Activated gamma-delta T cell treated with anti-CD3 and anti-CD28 coated beads, Interleukin-2, amount 50 U/mL, for 16 hours (primary cell): Measurements from ENCODE around the gene DDOST.
"Not testable (repeated sequence)": the region's sequence is repeated elsewhere in the genome, so short reads cannot be mapped to it uniquely, and the experiment has no call there.

Source experiments
- DNase-seq: peaks from one replicate; pipeline ENCODE4 v3.0.0-alpha.2; 2020; ENCODE audit warnings: low read depth

Gene DDOST

GRCh38 chr1:20624709-20625108 lies 36.5 kb downstream of the DDOST start:
- no peak for DNase-seq

- no peak for DNase-seq
These were observed 40.2 kb downstream of the DDOST start for GRCh38 chr1:20621012-20621411.

- no peak for DNase-seq
These were observed 41.2 kb downstream of the DDOST start for GRCh38 chr1:20619999-20620398.

DNA sequence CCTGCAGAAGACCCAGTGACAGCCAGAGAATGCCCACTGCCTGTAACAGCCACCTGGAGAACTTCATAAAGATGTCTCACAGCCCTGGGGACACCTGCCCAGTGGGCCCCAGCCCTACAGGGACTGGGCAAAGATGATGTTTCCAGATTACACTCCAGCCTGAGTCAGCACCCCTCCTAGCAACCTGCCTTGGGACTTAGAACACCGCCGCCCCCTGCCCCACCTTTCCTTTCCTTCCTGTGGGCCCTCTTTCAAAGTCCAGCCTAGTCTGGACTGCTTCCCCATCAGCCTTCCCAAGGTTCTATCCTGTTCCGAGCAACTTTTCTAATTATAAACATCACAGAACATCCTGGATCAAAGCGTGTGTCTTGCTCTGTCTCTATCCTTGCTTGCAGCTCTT lies 42.6 kb downstream of the DDOST start:
- no peak for DNase-seq

DNA sequence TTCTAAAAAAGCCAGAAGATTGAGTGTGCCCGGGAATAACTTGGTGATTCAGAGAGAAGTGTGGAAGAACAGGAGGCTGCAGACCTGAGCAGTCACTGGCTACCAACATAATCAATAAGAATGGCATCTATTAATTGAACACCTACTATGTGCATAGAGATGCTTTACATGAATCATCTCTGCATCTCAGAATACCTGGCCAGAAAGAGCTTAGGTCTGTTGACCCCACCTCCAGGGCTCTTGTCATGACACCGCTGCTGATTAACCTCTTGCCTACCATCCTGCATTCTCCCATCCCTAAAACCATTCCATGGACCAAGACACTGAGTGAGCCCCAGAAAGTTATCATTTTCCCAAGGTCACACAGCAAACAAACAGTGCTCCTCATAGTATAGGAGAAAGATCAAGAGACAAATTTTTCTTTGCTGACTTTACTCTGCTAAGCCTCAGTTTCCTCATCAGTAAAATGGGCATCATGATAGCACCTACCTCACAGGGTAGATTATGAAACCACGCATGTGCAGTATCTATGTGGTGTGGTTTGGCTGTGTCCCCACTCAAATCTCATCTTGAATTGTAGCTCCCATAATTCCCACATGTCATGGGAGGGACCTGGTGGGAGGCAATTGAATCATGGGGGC lies 44.2 kb downstream of the DDOST start:
- no peak for DNase-seq

DNA sequence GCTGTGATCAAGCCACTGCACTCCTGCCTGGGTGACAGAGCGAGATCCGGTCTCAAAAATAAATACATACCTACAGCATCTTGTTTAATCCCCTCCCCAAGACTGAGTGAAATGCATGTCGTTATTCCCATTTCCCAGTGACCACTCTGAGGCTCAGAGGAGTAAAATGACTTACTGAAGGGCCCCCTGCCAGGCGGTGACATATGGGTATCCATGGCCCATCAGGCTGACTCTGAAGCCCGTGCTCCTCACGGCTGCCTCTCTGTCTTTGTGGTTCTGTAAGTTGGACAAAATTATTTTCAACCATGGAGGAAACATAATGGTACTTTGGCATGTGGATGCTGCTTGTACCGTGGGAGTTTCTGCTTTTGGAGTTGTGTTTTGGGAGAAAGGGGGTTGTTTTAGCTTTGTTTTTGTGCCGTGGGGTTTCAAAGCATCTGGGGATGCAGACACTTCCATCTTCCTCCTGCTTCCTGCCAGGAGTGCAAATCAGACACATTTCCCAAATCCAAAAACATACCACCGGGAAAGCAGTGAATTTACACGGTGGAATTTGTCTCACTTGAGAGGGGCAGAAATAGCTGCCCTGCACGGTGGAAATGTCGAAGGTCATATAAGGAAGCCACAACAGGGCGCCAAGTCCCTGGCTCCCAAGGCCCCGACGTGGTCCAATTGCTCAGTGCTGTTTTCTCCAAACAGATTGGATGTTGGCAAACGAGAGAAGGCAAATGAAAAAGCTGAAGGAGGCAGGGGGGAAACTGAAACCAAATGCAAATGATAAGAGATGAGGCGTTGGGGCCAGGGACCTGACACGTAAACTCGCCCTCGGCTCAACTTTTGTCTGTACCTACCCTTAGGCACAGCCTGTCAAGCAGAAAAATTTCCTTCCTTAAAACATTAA lies 45.0 kb downstream of the DDOST start:
- DNase-seq: no peak

GRCh38 chr1:20614131-20614579 lies 47.0 kb downstream of the DDOST start:
- DNase-seq: no peak

GRCh38 chr1:20612221-20612746 lies 48.9 kb downstream of the DDOST start:
- DNase-seq: no peak

DNA sequence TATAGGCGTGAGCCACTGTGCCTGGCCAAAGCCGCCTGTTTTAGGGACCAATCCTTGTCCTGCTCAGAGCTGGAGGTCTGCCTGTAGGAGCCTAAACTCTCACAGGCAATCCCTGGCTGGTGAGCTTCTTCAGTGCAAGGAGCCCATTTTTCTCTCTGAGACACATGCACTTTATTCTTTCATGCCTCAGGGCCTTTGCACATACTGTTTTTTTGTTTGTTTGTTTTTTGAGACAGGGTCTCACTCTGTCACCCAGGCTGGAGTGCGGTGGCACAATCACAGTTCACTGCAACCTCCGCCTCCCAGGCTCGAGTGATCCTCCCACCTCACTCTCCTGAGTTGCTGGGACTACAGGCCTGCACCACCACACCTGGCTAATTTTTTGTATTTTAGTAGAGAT lies 49.5 kb downstream of the DDOST start:
- DNase-seq: no peak

GRCh38 chr1:20610970-20611369 lies 50.2 kb downstream of the DDOST start:
- no peak for DNase-seq

DNA sequence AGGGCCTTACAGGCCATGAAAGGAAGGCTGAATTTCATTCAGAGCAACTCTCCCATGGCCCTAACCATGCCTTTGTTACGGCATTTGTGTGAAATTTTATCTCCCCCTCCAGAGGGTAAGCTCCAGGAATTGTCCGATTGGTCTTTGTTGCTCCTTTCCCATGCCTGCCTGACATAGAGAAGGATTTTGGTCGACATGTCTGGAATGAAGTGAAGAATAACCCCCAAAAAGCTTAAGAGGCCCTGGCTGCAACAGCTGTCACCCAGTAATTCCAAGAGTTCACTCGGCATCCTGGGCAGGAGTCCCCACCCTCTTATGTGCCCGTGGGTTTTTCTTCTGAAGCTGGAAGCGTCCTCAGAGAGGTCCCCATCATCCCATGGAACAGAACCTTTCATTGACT lies 51.6 kb downstream of the DDOST start:
- DNase-seq: no peak

DNA sequence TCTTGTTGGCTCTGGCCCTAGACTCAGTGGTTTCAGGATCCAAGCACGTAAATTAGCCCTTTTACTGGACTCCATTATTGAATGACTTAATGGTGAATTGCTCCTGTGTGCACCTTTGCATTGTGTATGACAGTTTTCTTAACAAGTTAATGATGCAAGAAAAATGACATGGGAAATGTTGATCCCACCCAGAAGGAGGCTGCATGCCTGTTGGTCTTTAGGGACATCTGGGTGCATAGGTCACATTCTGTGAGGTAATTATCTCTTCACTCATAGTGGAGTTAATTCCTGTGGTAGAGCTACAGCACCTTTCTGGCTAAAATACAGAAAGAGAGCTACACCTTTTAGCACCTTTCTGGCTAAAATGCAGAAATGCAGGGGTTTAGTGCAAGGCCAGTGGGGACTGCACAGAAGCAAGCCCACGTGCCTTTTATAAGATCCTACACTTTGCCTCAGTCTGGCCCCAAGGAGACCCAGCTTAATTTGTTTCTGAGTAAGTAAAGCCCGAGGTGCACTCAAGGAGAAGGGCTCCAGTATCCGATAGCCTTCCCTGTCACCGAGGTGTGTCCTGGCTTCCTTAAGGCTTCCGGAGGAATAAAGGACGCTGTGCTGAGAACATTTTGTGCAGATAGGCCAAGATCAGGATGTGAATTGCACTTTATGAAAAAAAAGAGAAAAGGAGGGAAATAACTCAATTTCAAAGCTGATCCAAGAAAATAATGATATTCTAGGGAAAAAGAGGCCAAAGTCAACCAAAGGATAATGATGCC lies 54.2 kb downstream of the DDOST start:
- DNase-seq: not testable (repeated sequence)

- DNase-seq: no peak
These were observed 56.5 kb downstream of the DDOST start for GRCh38 chr1:20604678-20605077.

DNA sequence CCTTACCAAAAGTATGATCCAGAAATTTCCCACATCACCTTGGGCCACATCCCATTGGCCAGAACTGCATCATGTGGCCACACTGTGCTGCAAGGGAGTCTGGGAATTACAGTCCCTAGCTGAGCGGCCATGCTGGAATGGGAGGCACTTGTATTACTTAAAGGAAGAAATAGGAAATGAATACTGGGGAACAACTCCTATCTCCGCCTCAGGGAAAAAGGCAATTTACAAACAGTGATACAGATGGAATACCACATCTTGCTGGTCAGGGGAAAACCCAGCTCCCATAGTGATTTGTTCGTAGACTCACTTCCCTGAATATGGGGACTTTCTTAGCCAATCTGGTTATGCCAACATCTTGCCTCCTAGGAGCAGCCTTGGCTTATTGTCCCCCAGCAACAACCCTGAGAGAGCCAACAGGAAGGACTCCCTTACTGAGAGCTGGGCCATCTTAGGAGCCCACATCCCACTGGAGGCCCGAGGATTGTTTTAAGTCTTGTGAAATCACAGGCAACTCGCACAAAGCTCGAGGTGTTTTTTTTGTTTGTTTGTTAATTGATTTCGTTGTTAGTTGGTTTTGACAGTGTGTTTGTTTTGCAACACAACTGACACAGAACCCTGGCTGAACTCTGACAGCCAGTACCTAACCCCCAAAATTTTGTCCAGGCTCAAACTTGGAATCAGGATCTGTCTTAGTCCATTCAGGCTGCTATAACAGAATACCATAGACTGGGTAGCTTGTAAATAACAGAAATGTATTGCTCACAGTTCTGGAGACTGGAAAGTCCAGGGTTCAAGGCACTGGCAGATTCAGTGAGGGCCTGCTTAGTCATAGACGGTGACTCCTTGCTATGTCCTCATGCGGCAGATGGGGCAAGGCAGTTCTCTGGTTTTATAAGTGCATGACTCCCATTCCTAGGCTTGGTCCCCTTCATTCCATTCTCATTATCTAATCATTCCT lies 57.4 kb downstream of the DDOST start:
- no peak for DNase-seq

DNA sequence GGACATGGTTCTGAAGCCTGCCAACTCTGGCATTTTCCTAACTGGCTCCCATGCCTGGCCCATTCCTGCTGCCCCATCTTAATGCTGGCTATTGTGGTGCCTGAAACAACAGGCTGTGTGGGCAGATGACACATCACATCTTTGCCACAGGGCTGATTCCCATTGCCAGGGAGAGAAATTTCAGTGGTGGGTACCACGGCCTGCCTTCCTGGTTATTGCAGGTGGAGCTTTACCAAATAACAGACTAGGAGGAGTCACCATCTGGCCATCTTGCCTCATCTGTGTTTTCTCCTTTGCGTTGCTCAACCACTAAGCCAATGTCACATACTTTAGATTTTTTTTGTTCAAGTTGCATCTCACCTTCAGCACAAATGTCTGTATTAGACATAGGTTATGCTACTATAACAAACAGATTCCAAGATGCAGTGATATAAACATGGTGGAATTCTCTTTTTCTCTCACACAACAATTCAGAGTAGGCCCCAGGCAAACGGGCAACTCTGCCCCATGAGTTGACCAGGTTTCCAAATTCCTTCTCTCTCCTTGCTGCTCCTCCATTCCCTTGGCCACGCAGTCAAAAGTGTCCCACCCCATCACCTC lies 58.2 kb downstream of the DDOST start:
- no peak for DNase-seq
